Mesendoderm (in vitro differentiated cells): Measurements from ENCODE around the gene DPM3.
A peak's percentile ranks its signal among the peaks of the same experiment; 100 is the strongest.
"Not testable (repeated sequence)": the region's sequence is repeated elsewhere in the genome, so short reads cannot be mapped to it uniquely, and the experiment has no call there.

Source experiments
- DNase-seq: peaks from one replicate; pipeline ENCODE4 v3.0.0; 2013
- H2AK5ac ChIP-seq: 2 replicates; pipeline ENCODE4 v1.6.1; 2013; ENCODE audit warnings: low read length, inconsistent platforms
- H2BK120ac ChIP-seq: 2 replicates; pipeline ENCODE4 v1.6.1; 2013; ENCODE audit warnings: low read depth, mild to moderate bottlenecking, low read length, moderate library complexity, mixed read lengths
- H2BK15ac ChIP-seq: replicated peaks from 2 replicates; pipeline ENCODE4 v1.6.1; 2013; ENCODE audit warnings: low read depth, mild to moderate bottlenecking, moderate library complexity
- H2BK5ac ChIP-seq: 2 replicates; pipeline ENCODE4 v1.6.1; 2013; ENCODE audit warnings: low read length, inconsistent platforms
- H3K18ac ChIP-seq: 2 replicates; pipeline ENCODE4 v1.6.1; 2013; ENCODE audit warnings: mild to moderate bottlenecking, low read length, mixed read lengths
- H3K23ac ChIP-seq: one replicate; pipeline ENCODE4 v1.6.1; 2013; ENCODE audit warnings: low read length
- H3K27ac ChIP-seq: 2 replicates; pipeline ENCODE4 v1.5.1; 2013; ENCODE audit warnings: low read depth, mild to moderate bottlenecking, inconsistent platforms, low read length, moderate library complexity
- H3K27me3 ChIP-seq: 2 replicates; pipeline ENCODE4 v1.6.1; 2013; ENCODE audit warnings: low read length, control low read depth, mild to moderate bottlenecking, inconsistent platforms; ENCODE audit not compliant: insufficient read depth, poor library complexity
- H3K36me3 ChIP-seq: 2 replicates; pipeline ENCODE4 v1.6.1; 2013; ENCODE audit warnings: low read length, inconsistent platforms; ENCODE audit not compliant: control insufficient read depth, insufficient read depth
- H3K4ac ChIP-seq: one replicate; pipeline ENCODE4 v1.6.1; 2013; ENCODE audit warnings: low read depth, mild to moderate bottlenecking, low read length, moderate library complexity
- H3K4me1 ChIP-seq: 2 replicates; pipeline ENCODE4 v1.6.1; 2013; ENCODE audit warnings: low read depth, low read length, inconsistent platforms; ENCODE audit not compliant: control insufficient read depth
- H3K4me2 ChIP-seq: 2 replicates; pipeline ENCODE4 v1.6.1; 2013; ENCODE audit warnings: low read length
- H3K4me3 ChIP-seq: 2 replicates; pipeline ENCODE4 v1.5.1; 2013; ENCODE audit warnings: mild to moderate bottlenecking, low read length
- H3K56ac ChIP-seq: one replicate; pipeline ENCODE4 v1.6.1; 2013; ENCODE audit warnings: low read length
- H3K79me1 ChIP-seq: 2 replicates; pipeline ENCODE4 v1.6.1; 2013; ENCODE audit warnings: low read length, inconsistent platforms
- H3K79me2 ChIP-seq: 2 replicates; pipeline ENCODE4 v1.6.1; 2013; ENCODE audit warnings: mild to moderate bottlenecking, low read length; ENCODE audit not compliant: control insufficient read depth, insufficient read depth
- H3K9ac ChIP-seq: 2 replicates; pipeline ENCODE4 v1.6.1; 2013; ENCODE audit warnings: low read length, inconsistent platforms
- H4K5ac ChIP-seq: one replicate; pipeline ENCODE4 v1.6.1; 2013; ENCODE audit warnings: low read length
- H4K8ac ChIP-seq: one replicate; pipeline ENCODE4 v1.6.1; 2013; ENCODE audit warnings: low read depth, mild to moderate bottlenecking, control low read depth, low read length, moderate library complexity
- WGBS: extraction: QIAGEN DNeasy Blood & Tissue Kit; methylation state at CpG from one replicate; pipeline ENCODE4 v1.1.7; 2013; ENCODE audit warnings: low lambda C conversion rate, missing lambda C conversion rate; ENCODE audit not compliant: insufficient coverage; ENCODE audit errors: extremely low coverage; 5-methylcytosine and 5-hydroxymethylcytosine counted together

Gene DPM3

GRCh38 chr1:155169541-155169940 lies 29.2 kb upstream of the DPM3 start:
- Histone ChIP-seq H4K5ac (no peak overlapping the region), H3K79me1 (no peaks in the 10 kb centered on the region), H3K4ac (no peak overlapping the region), H3K27ac (no peak overlapping the region), H3K18ac (no peak overlapping the region), H2BK120ac (no peak overlapping the region), H3K56ac (no peak overlapping the region), H3K23ac (no peak overlapping the region), H3K4me1 (peaks cover 4% of the 10 kb centered on the region), H4K8ac (no peak overlapping the region), H3K27me3 (no peaks in the 10 kb centered on the region), H3K4me3 (no peak overlapping the region), H2AK5ac (no peak overlapping the region), H2BK5ac (no peak overlapping the region), H2BK15ac (no peak overlapping the region), H3K36me3 (peaks cover 1% of the 10 kb centered on the region), H3K9ac (no peak overlapping the region), H3K79me2 (peaks cover 2% of the 10 kb centered on the region), H3K4me2 (no peak overlapping the region)
- no peak for DNase-seq
- no CpG with 5 or more reads among the region's 5 CpGs for WGBS

- no peak overlapping the region for H2BK15ac ChIP-seq
- no peak overlapping the region for H3K4me2 ChIP-seq
- H2AK5ac ChIP-seq = no peak overlapping the region
- no peak overlapping the region for H3K56ac ChIP-seq
- no peak overlapping the region for H4K5ac ChIP-seq
- H4K8ac ChIP-seq = no peak overlapping the region
- no peak overlapping the region for H3K18ac ChIP-seq
- no peak overlapping the region for H3K9ac ChIP-seq
- no peaks in the 10 kb centered on the region for H3K27me3 ChIP-seq
- no peak overlapping the region for H2BK120ac ChIP-seq
- peaks cover 4% of the 10 kb centered on the region for H3K4me1 ChIP-seq
- H3K4ac ChIP-seq = no peak overlapping the region
- no peak for DNase-seq
- H2BK5ac ChIP-seq = no peak overlapping the region
- no peaks in the 10 kb centered on the region for H3K79me1 ChIP-seq
- H3K36me3 ChIP-seq = peaks cover 1% of the 10 kb centered on the region
- no peak overlapping the region for H3K4me3 ChIP-seq
- no peak overlapping the region for H3K23ac ChIP-seq
- peaks cover 2% of the 10 kb centered on the region for H3K79me2 ChIP-seq
- H3K27ac ChIP-seq = no peak overlapping the region
- no CpG with 5 or more reads among the region's 10 CpGs for WGBS
These were observed 28.3 kb upstream of the DPM3 start for GRCh38 chr1:155168456-155169210.

GRCh38 chr1:155168105-155168445 lies 27.7 kb upstream of the DPM3 start:
- H3K79me1 ChIP-seq, H3K56ac ChIP-seq, H4K5ac ChIP-seq, H3K23ac ChIP-seq, H3K9ac ChIP-seq, H2AK5ac ChIP-seq, H3K27ac ChIP-seq, H3K27me3 ChIP-seq, H3K4me1 ChIP-seq, H3K18ac ChIP-seq, H2BK5ac ChIP-seq, H2BK120ac ChIP-seq, H3K4ac ChIP-seq, H2BK15ac ChIP-seq, DNase-seq, H3K4me2 ChIP-seq, H3K36me3 ChIP-seq, H3K79me2 ChIP-seq, H3K4me3 ChIP-seq, H4K8ac ChIP-seq: not testable (repeated sequence)
- WGBS = no CpG with 5 or more reads among the region's 4 CpGs

GRCh38 chr1:155167166-155168104 lies 27.1 kb upstream of the DPM3 start:
- Histone ChIP-seq H3K36me3 (peaks cover 1% of the 10 kb centered on the region), H3K23ac (no peak overlapping the region), H2BK5ac (no peak overlapping the region), H3K79me1 (no peaks in the 10 kb centered on the region), H2AK5ac (no peak overlapping the region), H3K4me2 (peak overlapping the region; percentile 64), H3K4ac (no peak overlapping the region), H4K8ac (no peak overlapping the region), H3K27ac (no peak overlapping the region), H3K4me3 (peak overlapping the region; percentile 16), H2BK15ac (no peak overlapping the region), H3K56ac (peak overlapping the region; percentile 81), H3K9ac (peak overlapping the region; percentile 46), H2BK120ac (no peak overlapping the region), H3K27me3 (no peaks in the 10 kb centered on the region), H3K18ac (no peak overlapping the region), H3K4me1 (peaks cover 3% of the 10 kb centered on the region), H3K79me2 (peaks cover 2% of the 10 kb centered on the region), H4K5ac (no peak overlapping the region)
- DNase-seq = peak; percentile 94
- WGBS = no CpG with 5 or more reads among the region's 28 CpGs

- no peaks in the 10 kb centered on the region for H3K79me2 ChIP-seq
- no peaks in the 10 kb centered on the region for H3K27me3 ChIP-seq
- peak overlapping the region; percentile 58 for H3K4me2 ChIP-seq
- peaks cover 3% of the 10 kb centered on the region for H3K4me1 ChIP-seq
- H4K8ac ChIP-seq = no peak overlapping the region
- no peak overlapping the region for H3K4ac ChIP-seq
- H4K5ac ChIP-seq = no peak overlapping the region
- H2BK5ac ChIP-seq = no peak overlapping the region
- no peaks in the 10 kb centered on the region for H3K79me1 ChIP-seq
- no peak overlapping the region for H3K27ac ChIP-seq
- no peak overlapping the region for H3K4me3 ChIP-seq
- H3K9ac ChIP-seq = peak overlapping the region; percentile 36
- no peak overlapping the region for H2BK15ac ChIP-seq
- peaks cover 1% of the 10 kb centered on the region for H3K36me3 ChIP-seq
- H3K18ac ChIP-seq = peak overlapping the region; percentile 8
- peak; percentile 54 for DNase-seq
- no peak overlapping the region for H2BK120ac ChIP-seq
- WGBS = no CpG with 5 or more reads among the region's 27 CpGs
- no peak overlapping the region for H3K23ac ChIP-seq
- peak overlapping the region; percentile 67 for H3K56ac ChIP-seq
- H2AK5ac ChIP-seq = no peak overlapping the region
These were observed 26.3 kb upstream of the DPM3 start for GRCh38 chr1:155166471-155167165.
